Keratinocyte (primary cell): ENCODE results near the gene CHST15. TPM values are rescaled to one million over a fixed set of nuclear protein-coding genes. Genes with fewer than 3 reads are reported as not detected.

Experiments
- DNase-seq: peaks from one replicate; pipeline ENCODE4 v3.0.0-alpha.2; 2011; ENCODE audit warnings: low read depth, missing footprints, low spot score
- FAIRE-seq: peaks from 2 replicates; lab custom pipeline; 2011; peaks lifted over from hg19 to GRCh38; lab: Jason Lieb, UNC
- H2AFZ ChIP-seq: 2 replicates; pipeline ENCODE4 v1.6.0; 2012; ENCODE audit warnings: low read length, control low read depth, inconsistent platforms; ENCODE audit not compliant: control insufficient read depth
- H3K27ac ChIP-seq: 2 replicates; pipeline ENCODE4 v1.5.1; 2011; ENCODE audit warnings: low read length; ENCODE audit not compliant: control insufficient read depth, insufficient read depth
- H3K27me3 ChIP-seq: 3 replicates; pipeline ENCODE4 v1.6.0; 2011; ENCODE audit warnings: low read length; ENCODE audit not compliant: control insufficient read depth, insufficient read depth; ENCODE audit errors: extremely low read depth
- H3K36me3 ChIP-seq, 2 experiments: 2 replicates in 1 of 2; 3 replicates in 1 of 2; pipeline ENCODE4 v1.5.1; 2011; ENCODE audit warnings: low read length in 2 of 2, mild to moderate bottlenecking in 1 of 2; ENCODE audit not compliant: control insufficient read depth in 2 of 2, insufficient read depth in 2 of 2; ENCODE audit errors: extremely low read depth in 1 of 2
- H3K4me1 ChIP-seq: 3 replicates; pipeline ENCODE4 v1.5.1; 2011; ENCODE audit warnings: low read length; ENCODE audit not compliant: control insufficient read depth, insufficient read depth; ENCODE audit errors: extremely low read depth
- H3K4me2 ChIP-seq: 3 replicates; pipeline ENCODE4 v1.6.0; 2011; ENCODE audit warnings: low read depth, low read length; ENCODE audit not compliant: control insufficient read depth, insufficient read depth; ENCODE audit errors: extremely low read depth
- H3K4me3 ChIP-seq, 3 experiments: fragments of 200-600 bp in 1 of 3; sonication (generic) in 1 of 3; 2 replicates in 2 of 3; 3 replicates in 1 of 3; pipeline ENCODE4 v1.5.1; 2011 to 2016; ENCODE audit warnings: low read length in 3 of 3, mild to moderate bottlenecking in 3 of 3, control low read depth in 2 of 3, inconsistent platforms in 1 of 3, low read depth in 1 of 3, mixed read lengths in 1 of 3, mixed run types in 1 of 3, moderate library complexity in 1 of 3; ENCODE audit not compliant: control insufficient read depth in 2 of 3, insufficient read depth in 2 of 3; ENCODE audit errors: extremely low read depth in 1 of 3
- H3K79me2 ChIP-seq: 2 replicates; pipeline ENCODE4 v1.6.0; 2012; ENCODE audit warnings: low read length; ENCODE audit not compliant: control insufficient read depth, insufficient read depth
- H3K9ac ChIP-seq: 3 replicates; pipeline ENCODE4 v1.6.0; 2011; ENCODE audit warnings: low read length; ENCODE audit not compliant: control insufficient read depth, insufficient read depth; ENCODE audit errors: extremely low read depth
- H3K9me1 ChIP-seq: 3 replicates; pipeline ENCODE4 v1.6.0; 2011; ENCODE audit warnings: low read length; ENCODE audit not compliant: control insufficient read depth, insufficient read depth; ENCODE audit errors: extremely low read depth
- H3K9me3 ChIP-seq: 2 replicates; pipeline ENCODE4 v1.5.1; 2012; ENCODE audit warnings: low read depth, low read length; ENCODE audit not compliant: control insufficient read depth
- H4K20me1 ChIP-seq: 3 replicates; pipeline ENCODE4 v1.6.0; 2011; ENCODE audit warnings: low read length; ENCODE audit not compliant: control insufficient read depth, insufficient read depth; ENCODE audit errors: extremely low read depth
- CTCF ChIP-seq, 3 experiments: IDR thresholded peaks in 1 of 3; conservative IDR thresholded peaks in 1 of 3; optimal IDR thresholded peaks in 1 of 3; 2 replicates in 2 of 3; 3 replicates in 1 of 3; pipeline versions ENCODE3 to v1.5.1; 2011; ENCODE audit warnings: low read length in 3 of 3, mild to moderate bottlenecking in 3 of 3, moderate library complexity in 2 of 3, control low read depth in 1 of 3, inconsistent platforms in 1 of 3; ENCODE audit not compliant: insufficient read depth in 2 of 3; ENCODE audit errors: extremely low read depth in 1 of 3
- EZH2 ChIP-seq: IDR thresholded peaks from one replicate; pipeline ENCODE4 v1.6.1; 2012; ENCODE audit warnings: inconsistent platforms, mild to moderate bottlenecking, low read length, moderate library complexity
- dilution Hi-C: fragments of 300-500 bp; cut with MboI; formaldehyde crosslinking; loops from one replicate; pipeline ENCODE4 v1.7.0; 2020; ENCODE audit warnings: low sequenced_read_pairs; ENCODE audit not compliant: extremely low pct_ligation_motif_present
- polyA plus RNA-seq, 5 experiments: library from polyadenylated mRNA; depleted of rRNA in 3 of 5; stranded (reverse) in 3 of 5; stranded (forward) in 1 of 5; unstranded in 1 of 5; fragments of >200 nt; gene quantifications; 1 replicate in 1 of 5; 2 replicates in 3 of 5; 3 replicates in 1 of 5; pipeline versions ENCODE4 v1.2.1 to v1.2.3, GENCODE V29; 2011 to 2012; ENCODE audit warnings: missing spikeins in 2 of 5, low read depth in 1 of 5, low replicate concordance in 1 of 5

Gene CHST15
- polyA plus RNA-seq, 1 donor (not counting 4 experiments of a cell fraction or from before 2014, with no cell fraction given): 24.5 TPM

- Histone ChIP-seq H3K9me1 (peaks cover 1% of the 10 kb centered on the region), H3K4me1 (peaks cover 13% of the 10 kb centered on the region), H4K20me1 (peaks cover 6% of the 10 kb centered on the region), H3K27ac (no peak overlapping the region), H3K36me3 (peaks cover 0 to 9% of the 10 kb centered on the region in 2 experiments), H3K4me3 (no peak overlapping the region), H3K27me3 (no peaks in the 10 kb centered on the region), H3K9ac (no peak overlapping the region), H3K79me2 (peaks cover 26% of the 10 kb centered on the region), H3K9me3 (no peaks in the 10 kb centered on the region), H3K4me2 (no peak overlapping the region), H2AFZ (no peak overlapping the region)
- no peak for TF ChIP-seq CTCF (optimal IDR thresholded peaks at IDR 0.05 in 1 of 3, IDR thresholded peaks at IDR 0.05 in 1 of 3, conservative IDR thresholded peaks at IDR 0.05 in 1 of 3; ENCODE audit: extremely low read depth in 1 of 3, insufficient read depth in 2 of 3, low read length in 3 of 3)
- no peak for TF ChIP-seq EZH2
- FAIRE-seq: no peak
- DNase-seq: no peak
- dilution Hi-C loops: no loop called here
These were observed 28.7 kb downstream of the CHST15 start for GRCh38 chr10:124064676-124065075.

- H3K9me3 ChIP-seq: no peaks in the 10 kb centered on the region
- no peak overlapping the region for H3K4me2 ChIP-seq
- no peak overlapping the region for H3K9ac ChIP-seq
- H4K20me1 ChIP-seq: peaks cover 4% of the 10 kb centered on the region
- no peak overlapping the region for H3K4me3 ChIP-seq
- TF ChIP-seq CTCF (optimal IDR thresholded peaks at IDR 0.05 in 1 of 3, IDR thresholded peaks at IDR 0.05 in 1 of 3, conservative IDR thresholded peaks at IDR 0.05 in 1 of 3; ENCODE audit: extremely low read depth in 1 of 3, insufficient read depth in 2 of 3, low read length in 3 of 3): no peak
- no peak for TF ChIP-seq EZH2
- peaks cover 31% of the 10 kb centered on the region for H3K79me2 ChIP-seq
- H2AFZ ChIP-seq: no peak overlapping the region
- H3K27me3 ChIP-seq: no peaks in the 10 kb centered on the region
- peaks cover 6% of the 10 kb centered on the region for H3K4me1 ChIP-seq
- H3K36me3 ChIP-seq: peaks cover 0 to 10% of the 10 kb centered on the region in 2 experiments
- DNase-seq: no peak
- H3K27ac ChIP-seq: no peak overlapping the region
- dilution Hi-C loops: no loop called here
- no peak for FAIRE-seq
- H3K9me1 ChIP-seq: no peaks in the 10 kb centered on the region
These were observed 29.4 kb downstream of the CHST15 start for GRCh38 chr10:124063750-124064603.
